ENCODE data around the gene IL17RD. TPM values are rescaled to one million over a fixed set of nuclear protein-coding genes. Genes with fewer than 3 reads are reported as not detected.

Gene IL17RD
- total RNA-seq, 1 donor from 2014 or later, result 3.4 TPM

DNA sequence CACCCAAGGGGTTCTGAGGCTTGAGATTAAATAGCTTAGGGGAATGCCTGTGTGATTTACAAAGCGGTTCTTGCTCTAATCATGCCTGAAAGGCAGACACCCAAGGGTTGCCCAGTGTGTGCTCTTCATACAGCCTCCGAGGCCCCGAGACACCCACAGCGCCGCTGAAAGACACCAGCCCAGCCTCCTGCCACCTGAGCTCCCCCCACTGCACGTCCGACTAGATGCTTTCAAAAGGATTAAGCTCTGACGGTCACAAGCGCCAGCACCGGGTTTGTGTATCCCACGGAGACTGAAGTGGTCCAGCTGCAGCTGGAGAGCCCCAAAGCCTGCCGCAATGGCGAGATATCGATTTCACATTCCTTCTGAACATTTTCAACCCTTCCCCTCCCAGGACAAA lies 54.4 kb downstream of the IL17RD start:
- Histone ChIP-seq H3K4me1 (no peaks in the 10 kb centered on the region), H3K36me3 (peaks cover 0 to 12% of the 10 kb centered on the region in 2 donors), H3K4me3 (no peak overlapping the region), H3K27ac (no peak overlapping the region), H3K27me3 (no peaks in the 10 kb centered on the region), H3K9me3 (no peaks in the 10 kb centered on the region)
- intact Hi-C loops (cut with DNase I), result no loop called here
- DNase-seq (ENCODE audit: low spot score in 2 of 2), result no peak
- TF ChIP-seq, protein P1, sequence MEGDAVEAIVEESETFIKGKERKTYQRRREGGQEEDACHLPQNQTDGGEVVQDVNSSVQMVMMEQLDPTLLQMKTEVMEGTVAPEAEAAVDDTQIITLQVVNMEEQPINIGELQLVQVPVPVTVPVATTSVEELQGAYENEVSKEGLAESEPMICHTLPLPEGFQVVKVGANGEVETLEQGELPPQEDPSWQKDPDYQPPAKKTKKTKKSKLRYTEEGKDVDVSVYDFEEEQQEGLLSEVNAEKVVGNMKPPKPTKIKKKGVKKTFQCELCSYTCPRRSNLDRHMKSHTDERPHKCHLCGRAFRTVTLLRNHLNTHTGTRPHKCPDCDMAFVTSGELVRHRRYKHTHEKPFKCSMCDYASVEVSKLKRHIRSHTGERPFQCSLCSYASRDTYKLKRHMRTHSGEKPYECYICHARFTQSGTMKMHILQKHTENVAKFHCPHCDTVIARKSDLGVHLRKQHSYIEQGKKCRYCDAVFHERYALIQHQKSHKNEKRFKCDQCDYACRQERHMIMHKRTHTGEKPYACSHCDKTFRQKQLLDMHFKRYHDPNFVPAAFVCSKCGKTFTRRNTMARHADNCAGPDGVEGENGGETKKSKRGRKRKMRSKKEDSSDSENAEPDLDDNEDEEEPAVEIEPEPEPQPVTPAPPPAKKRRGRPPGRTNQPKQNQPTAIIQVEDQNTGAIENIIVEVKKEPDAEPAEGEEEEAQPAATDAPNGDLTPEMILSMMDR (IDR thresholded peaks at IDR 0.05), result no peak

DNA sequence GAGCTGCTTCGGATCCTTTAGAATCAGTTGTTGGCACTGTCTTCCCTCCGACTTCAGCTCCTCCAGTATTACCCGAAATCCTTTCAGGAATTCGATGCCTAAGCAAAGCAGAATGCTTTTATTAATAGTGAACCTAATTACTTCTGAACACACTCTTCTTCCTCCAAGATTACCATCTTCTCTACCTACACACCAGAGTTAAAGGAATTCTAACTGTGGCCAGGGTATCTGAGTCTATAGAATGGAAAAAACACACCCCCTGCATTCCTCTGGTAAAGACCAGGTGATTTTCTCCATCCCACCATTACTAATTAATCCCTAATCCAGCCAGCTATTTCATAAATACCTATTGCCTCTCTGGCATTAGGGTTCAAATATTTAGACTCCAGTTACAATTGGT lies 54.9 kb downstream of the IL17RD start:
- TF ChIP-seq, protein P1 (IDR thresholded peaks at IDR 0.05), result no peak
- Histone ChIP-seq H3K36me3 (peaks cover 0 to 15% of the 10 kb centered on the region in 2 donors), H3K4me1 (no peaks in the 10 kb centered on the region), H3K27me3 (no peaks in the 10 kb centered on the region), H3K4me3 (no peak overlapping the region), H3K9me3 (no peaks in the 10 kb centered on the region), H3K27ac (no peak overlapping the region)
- intact Hi-C loops (cut with DNase I), result no loop called here
- DNase-seq (ENCODE audit: low spot score in 2 of 2), result no peak

DNA sequence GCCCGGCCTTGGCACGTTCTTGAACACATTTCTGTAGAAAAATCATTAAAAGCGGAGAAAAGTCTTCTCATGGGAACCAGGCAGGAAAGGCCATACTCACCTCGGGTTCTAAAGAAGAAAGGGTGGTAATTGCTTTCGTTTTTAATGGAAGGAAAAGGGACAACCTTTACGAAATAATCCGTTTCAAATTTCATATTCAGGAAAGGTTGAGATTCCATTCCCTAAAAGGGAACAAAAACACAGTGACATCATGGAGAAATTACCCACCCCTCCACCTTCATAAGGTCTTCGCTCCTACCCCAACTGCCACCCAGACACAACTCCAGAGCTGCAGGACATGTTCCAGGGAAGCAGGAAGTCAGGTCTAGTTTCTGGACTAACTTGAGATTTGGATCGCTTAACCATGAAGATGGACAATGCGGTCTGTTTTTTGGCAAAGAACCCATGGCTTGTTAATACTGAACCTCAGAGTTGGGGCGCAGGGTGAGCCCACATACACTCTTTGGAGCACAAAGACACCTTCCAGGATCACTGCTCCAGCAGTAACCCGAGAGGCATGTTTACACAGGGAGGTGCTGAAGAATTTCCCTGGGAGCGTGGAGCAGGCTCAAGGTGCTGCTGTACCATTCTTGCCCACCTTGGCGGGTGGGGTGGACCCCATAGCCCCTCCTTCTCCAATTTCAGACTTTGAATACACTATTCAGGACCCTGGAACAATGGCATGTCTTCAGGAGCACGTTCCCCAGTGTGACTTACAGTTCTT lies 55.5 kb downstream of the IL17RD start:
- Histone ChIP-seq H3K4me3 (no peak overlapping the region), H3K36me3 (peaks cover 0 to 15% of the 10 kb centered on the region in 2 donors), H3K27me3 (no peaks in the 10 kb centered on the region), H3K9me3 (no peaks in the 10 kb centered on the region), H3K4me1 (no peaks in the 10 kb centered on the region), H3K27ac (no peak overlapping the region)
- no peak for DNase-seq (ENCODE audit: low spot score in 2 of 2)
- TF ChIP-seq, protein P1 (IDR thresholded peaks at IDR 0.05), result no peak
- intact Hi-C loops (cut with DNase I), result no loop called here

DNA sequence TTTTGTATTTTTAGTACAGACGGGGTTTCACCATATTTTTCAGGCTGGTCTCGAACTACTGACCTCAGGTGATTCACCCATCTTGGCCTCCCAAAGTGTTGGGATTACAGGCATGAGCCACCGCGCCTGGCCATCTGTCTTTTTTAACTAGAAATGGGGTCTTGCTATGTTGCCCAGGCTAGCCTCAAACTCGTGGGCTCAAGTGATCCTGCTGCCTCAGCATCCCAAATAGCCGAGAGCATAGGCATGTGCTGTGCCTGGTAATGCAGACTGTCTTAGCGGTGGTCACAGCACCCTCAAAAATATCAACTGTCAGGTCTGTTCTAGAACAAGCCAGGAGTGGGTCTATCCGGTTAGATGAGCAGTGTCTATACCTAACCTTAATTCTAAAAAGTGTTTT lies 56.5 kb downstream of the IL17RD start:
- Histone ChIP-seq H3K4me1 (no peaks in the 10 kb centered on the region), H3K4me3 (no peak overlapping the region), H3K36me3 (peaks cover 0 to 15% of the 10 kb centered on the region in 2 donors), H3K27ac (no peak overlapping the region), H3K27me3 (no peaks in the 10 kb centered on the region), H3K9me3 (no peaks in the 10 kb centered on the region)
- DNase-seq (ENCODE audit: low spot score in 2 of 2), result no peak
- TF ChIP-seq, protein P1 (IDR thresholded peaks at IDR 0.05), result no peak
- intact Hi-C loops (cut with DNase I), result no loop called here

DNA sequence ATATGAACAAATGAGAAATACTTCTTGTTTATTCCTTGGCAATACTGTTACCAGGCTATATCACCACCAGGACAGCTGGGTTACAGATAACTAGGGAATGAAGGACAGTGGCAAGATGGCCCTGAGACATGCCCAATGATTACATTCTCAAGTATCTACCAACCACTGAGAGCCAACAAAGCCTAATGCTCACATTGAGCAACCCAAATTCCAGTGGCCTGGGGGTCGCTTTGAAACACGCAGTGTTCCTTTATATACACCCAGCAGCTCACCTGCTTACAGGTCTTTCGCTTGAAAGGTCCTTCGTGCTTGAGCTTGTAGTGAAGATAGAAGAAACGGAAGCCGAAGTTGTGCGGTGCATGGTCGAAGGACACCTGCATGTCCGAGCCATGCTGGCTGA lies 59.6 kb downstream of the IL17RD start:
- intact Hi-C loops (cut with DNase I), result no loop called here
- Histone ChIP-seq H3K27me3 (no peaks in the 10 kb centered on the region), H3K4me3 (no peak overlapping the region), H3K36me3 (peaks cover 0 to 19% of the 10 kb centered on the region in 2 donors), H3K9me3 (no peaks in the 10 kb centered on the region), H3K27ac (no peak overlapping the region), H3K4me1 (no peaks in the 10 kb centered on the region)
- TF ChIP-seq, protein P1 (IDR thresholded peaks at IDR 0.05), result no peak
- DNase-seq (ENCODE audit: low spot score in 2 of 2), result no peak

All from ascending aorta (tissue), 2 donors.